T-helper 2 cell treated with Interferon-gamma antibody and Interleukin-4, amounts not matched to agents 5 μg/mL and 100 μg/mL, for 36 hours (primary cell): Measurements from ENCODE around the gene ASB2.

ENCODE experiments used
- DNase-seq: peaks from one replicate; pipeline ENCODE4 v3.0.0; 2021; ENCODE audit warnings: low spot score
- H3K27ac Mint-ChIP-seq: one replicate; pipeline ENCODE4 v1.8.0; 2021; ENCODE audit warnings: mild to moderate bottlenecking, mixed read lengths
- H3K27me3 Mint-ChIP-seq: one replicate; pipeline ENCODE4 v1.8.0; 2021; ENCODE audit warnings: low read depth, mixed read lengths
- H3K36me3 Mint-ChIP-seq: one replicate; pipeline ENCODE4 v1.8.0; 2021; ENCODE audit warnings: low read depth, mixed read lengths
- H3K4me1 Mint-ChIP-seq: one replicate; pipeline ENCODE4 v1.8.0; 2021; ENCODE audit warnings: low read depth, mixed read lengths
- H3K4me3 Mint-ChIP-seq: one replicate; pipeline ENCODE4 v1.8.0; 2022; ENCODE audit warnings: mild to moderate bottlenecking, moderate library complexity, mixed read lengths
- H3K9me3 Mint-ChIP-seq: one replicate; pipeline ENCODE4 v1.8.0; 2021; ENCODE audit warnings: mixed read lengths

ASB2 gene

GRCh38 chr14:93925374-93925895 lies 50.9 kb downstream of the ASB2 start:
- Mint-ChIP-seq H3K4me3 (no peak overlapping the region), H3K27me3 (peaks cover 5% of the 10 kb centered on the region), H3K27ac (no peak overlapping the region), H3K9me3 (no peaks in the 10 kb centered on the region), H3K4me1 (no peaks in the 10 kb centered on the region), H3K36me3 (no peaks in the 10 kb centered on the region)
- no peak for DNase-seq

- peak overlapping the region; percentile 3 for H3K27ac Mint-ChIP-seq
- no peaks in the 10 kb centered on the region for H3K4me1 Mint-ChIP-seq
- H3K36me3 Mint-ChIP-seq, result no peaks in the 10 kb centered on the region
- no peak overlapping the region for H3K4me3 Mint-ChIP-seq
- no peak for DNase-seq
- H3K27me3 Mint-ChIP-seq, result peaks cover 5% of the 10 kb centered on the region
- peaks cover 2% of the 10 kb centered on the region for H3K9me3 Mint-ChIP-seq
Observed at GRCh38 chr14:93924592-93925355, 51.6 kb downstream of the ASB2 start.

GRCh38 chr14:93923626-93924025 lies 52.7 kb downstream of the ASB2 start:
- H3K27me3 Mint-ChIP-seq, result peaks cover 7% of the 10 kb centered on the region

GRCh38 chr14:93921001-93921806 lies 55.2 kb downstream of the ASB2 start:
- no peaks in the 10 kb centered on the region for H3K36me3 Mint-ChIP-seq
- H3K27me3 Mint-ChIP-seq, result peaks cover 7% of the 10 kb centered on the region
- H3K4me1 Mint-ChIP-seq, result no peaks in the 10 kb centered on the region
- no peak overlapping the region for H3K27ac Mint-ChIP-seq
- no peak for DNase-seq
- H3K4me3 Mint-ChIP-seq, result no peak overlapping the region
- peaks cover 5% of the 10 kb centered on the region for H3K9me3 Mint-ChIP-seq

More at GRCh38 chr14:93923626-93924025, 52.7 kb downstream of the ASB2 start:
- no peak for DNase-seq
- Mint-ChIP-seq H3K4me1 (no peaks in the 10 kb centered on the region), H3K36me3 (no peaks in the 10 kb centered on the region), H3K4me3 (no peak overlapping the region), H3K9me3 (peaks cover 5% of the 10 kb centered on the region), H3K27ac (no peak overlapping the region)

GRCh38 chr14:93917141-93917540 lies 59.2 kb downstream of the ASB2 start:
- DNase-seq, result no peak
- H3K27ac Mint-ChIP-seq, result no peak overlapping the region
- peaks cover 3% of the 10 kb centered on the region for H3K36me3 Mint-ChIP-seq
- peaks cover 7% of the 10 kb centered on the region for H3K27me3 Mint-ChIP-seq
- no peak overlapping the region for H3K4me3 Mint-ChIP-seq
- H3K4me1 Mint-ChIP-seq, result peaks cover 6% of the 10 kb centered on the region
- H3K9me3 Mint-ChIP-seq, result peaks cover 10% of the 10 kb centered on the region

- peaks cover 7% of the 10 kb centered on the region for H3K27me3 Mint-ChIP-seq
- H3K36me3 Mint-ChIP-seq, result peaks cover 3% of the 10 kb centered on the region
- DNase-seq, result no peak
- no peak overlapping the region for H3K4me3 Mint-ChIP-seq
- H3K9me3 Mint-ChIP-seq, result peaks cover 10% of the 10 kb centered on the region
- no peak overlapping the region for H3K27ac Mint-ChIP-seq
- peaks cover 6% of the 10 kb centered on the region for H3K4me1 Mint-ChIP-seq
Observed at GRCh38 chr14:93916498-93916897, 59.9 kb downstream of the ASB2 start.

- Mint-ChIP-seq H3K27me3 (peaks cover 6% of the 10 kb centered on the region), H3K4me3 (no peak overlapping the region), H3K4me1 (peaks cover 6% of the 10 kb centered on the region), H3K9me3 (peaks cover 10% of the 10 kb centered on the region), H3K36me3 (peaks cover 3% of the 10 kb centered on the region), H3K27ac (no peak overlapping the region)
- DNase-seq, result no peak
Observed at GRCh38 chr14:93915800-93916199, 60.6 kb downstream of the ASB2 start.

GRCh38 chr14:93915070-93915705 lies 61.2 kb downstream of the ASB2 start:
- Mint-ChIP-seq H3K4me3 (no peak overlapping the region), H3K9me3 (peaks cover 10% of the 10 kb centered on the region), H3K27me3 (peaks cover 2% of the 10 kb centered on the region), H3K27ac (no peak overlapping the region), H3K36me3 (peaks cover 3% of the 10 kb centered on the region), H3K4me1 (peaks cover 6% of the 10 kb centered on the region)
- DNase-seq, result no peak

- peaks cover 4% of the 10 kb centered on the region for H3K9me3 Mint-ChIP-seq
Observed at GRCh38 chr14:93914278-93914677, 62.1 kb downstream of the ASB2 start.

GRCh38 chr14:93912782-93913181 lies 63.6 kb downstream of the ASB2 start:
- peaks cover 4% of the 10 kb centered on the region for H3K9me3 Mint-ChIP-seq
- no peak overlapping the region for H3K4me3 Mint-ChIP-seq
- H3K27ac Mint-ChIP-seq, result no peak overlapping the region
- no peak for DNase-seq
- no peaks in the 10 kb centered on the region for H3K27me3 Mint-ChIP-seq
- H3K36me3 Mint-ChIP-seq, result peaks cover 3% of the 10 kb centered on the region
- H3K4me1 Mint-ChIP-seq, result peaks cover 6% of the 10 kb centered on the region

More at GRCh38 chr14:93914278-93914677, 62.1 kb downstream of the ASB2 start:
- no peak for DNase-seq
- Mint-ChIP-seq H3K27me3 (no peaks in the 10 kb centered on the region), H3K4me1 (peaks cover 6% of the 10 kb centered on the region), H3K36me3 (peaks cover 3% of the 10 kb centered on the region), H3K27ac (no peak overlapping the region), H3K4me3 (no peak overlapping the region)

GRCh38 chr14:93911975-93912615 lies 64.3 kb downstream of the ASB2 start:
- H3K4me3 Mint-ChIP-seq, result no peak overlapping the region
- H3K9me3 Mint-ChIP-seq, result peaks cover 4% of the 10 kb centered on the region
- no peak for DNase-seq
- no peak overlapping the region for H3K27ac Mint-ChIP-seq
- no peaks in the 10 kb centered on the region for H3K27me3 Mint-ChIP-seq
- H3K4me1 Mint-ChIP-seq, result peaks cover 6% of the 10 kb centered on the region
- H3K36me3 Mint-ChIP-seq, result peaks cover 3% of the 10 kb centered on the region

- Mint-ChIP-seq H3K9me3 (peaks cover 4% of the 10 kb centered on the region), H3K27ac (no peak overlapping the region), H3K4me3 (no peak overlapping the region), H3K36me3 (peaks cover 3% of the 10 kb centered on the region), H3K27me3 (peaks cover 4% of the 10 kb centered on the region), H3K4me1 (peaks cover 6% of the 10 kb centered on the region)
- DNase-seq, result no peak
Observed at GRCh38 chr14:93909429-93910128, 66.8 kb downstream of the ASB2 start.
